K562 (cell line): ENCODE results near the gene PRKAG1. TPM values are rescaled to one million over a fixed set of nuclear protein-coding genes. Genes with fewer than 3 reads are reported as not detected.

Experiments used
- ATAC-seq: fragments of 200-7000 bp; cut with Tn5 transposase; 3 replicates; pipeline ENCODE4 v1.9.1; 2020; ENCODE audit warnings: moderate library complexity
- BruUV-seq: library from RNA; stranded (reverse); fragments of 400-500 nt; replicated peaks from 2 replicates; lab custom pipeline; 2021; lab: Mats Ljungman, UMichigan
- CTCF ChIA-PET: fragments of 300-600 bp; formaldehyde crosslinking; extraction: SDS; loops from one replicate; lab custom pipeline; 2021; ENCODE audit warnings: low intra/inter-chr PET ratio; lab: Yijun Ruan, JAX
- POLR2A ChIA-PET: fragments of 300-600, 350-650 bp; sonication (Branson Sonifier 250); formaldehyde crosslinking; extraction: SDS; loops from one replicate; lab custom pipeline; 2021; ENCODE audit warnings: antibody characterized with exemption, inconsistent platforms; lab: Yijun Ruan, JAX
- DNase-seq, 4 experiments: peaks; one replicate each; pipeline versions ENCODE4 v3.0.0 to v3.0.0-alpha.2; 2011 to 2018; ENCODE audit warnings: low spot score in 3 of 4, mixed read lengths in 3 of 4; ENCODE audit errors: extremely low read depth in 1 of 4
- FAIRE-seq: peaks from 2 replicates; lab custom pipeline; 2011; peaks lifted over from hg19 to GRCh38; lab: Jason Lieb, UNC
- H2AFZ ChIP-seq: 2 replicates; pipeline ENCODE4 v1.6.0; 2011; ENCODE audit warnings: low read depth, low read length, control low read depth, inconsistent platforms
- H3K27ac ChIP-seq: fragments of 200-600 bp; 3 replicates; pipeline ENCODE4 v1.8.0; 2011; ENCODE audit warnings: low read depth, mild to moderate bottlenecking, control low read depth, inconsistent platforms, low read length, moderate library complexity, mixed read lengths; ENCODE audit errors: extremely low read depth
- H3K27me3 ChIP-seq, 2 experiments: fragments of 300-600 bp in 1 of 2; 2 replicates in 1 of 2; 3 replicates in 1 of 2; pipeline versions ENCODE4 v1.6.0 to v1.8.0; 2011; ENCODE audit warnings: inconsistent platforms in 2 of 2, low read length in 2 of 2, mild to moderate bottlenecking in 1 of 2, mixed read lengths in 1 of 2, moderate library complexity in 1 of 2; ENCODE audit not compliant: control insufficient read depth in 2 of 2, insufficient read depth in 2 of 2
- H3K36me3 ChIP-seq: fragments of 300-600 bp; 3 replicates; pipeline ENCODE4 v1.8.0; 2011; ENCODE audit warnings: mild to moderate bottlenecking, low read length, inconsistent platforms; ENCODE audit not compliant: control insufficient read depth, insufficient read depth
- H3K4me1 ChIP-seq, 2 experiments: fragments of 200-600 bp in 1 of 2; replicated peaks in 1 of 2; 2 replicates in 1 of 2; 3 replicates in 1 of 2; pipeline versions ENCODE4 v1.5.1 to v1.8.0; 2011; ENCODE audit warnings: inconsistent platforms in 2 of 2, low read length in 2 of 2, mild to moderate bottlenecking in 1 of 2, mixed read lengths in 1 of 2, moderate library complexity in 1 of 2; ENCODE audit not compliant: control insufficient read depth in 2 of 2, insufficient read depth in 2 of 2
- H3K4me2 ChIP-seq: 2 replicates; pipeline ENCODE4 v1.6.1; 2011; ENCODE audit warnings: low read length, control low read depth, inconsistent platforms, mixed read lengths; ENCODE audit not compliant: insufficient read depth
- H3K4me3 ChIP-seq: fragments of 200-600 bp; sonication (generic), shearing (Covaris generic); 2 replicates; pipeline ENCODE4 v1.5.1; 2016; ENCODE audit warnings: control low read depth, inconsistent platforms
- H3K79me2 ChIP-seq: fragments of 200-600 bp; 3 replicates; pipeline ENCODE4 v1.8.0; 2011; ENCODE audit warnings: low read length, inconsistent platforms; ENCODE audit not compliant: control insufficient read depth, insufficient read depth
- H3K9ac ChIP-seq, 2 experiments: 2 replicates each; pipeline versions ENCODE4 v1.6.0 to v1.6.1; 2011; ENCODE audit warnings: low read depth in 2 of 2, low read length in 2 of 2, control low read depth in 1 of 2, inconsistent platforms in 1 of 2, mild to moderate bottlenecking in 1 of 2, mixed read lengths in 1 of 2; ENCODE audit not compliant: insufficient read depth in 1 of 2
- H3K9me1 ChIP-seq: one replicate; pipeline ENCODE4 v1.6.0; 2011; ENCODE audit warnings: inconsistent platforms, mild to moderate bottlenecking, low read length, moderate library complexity; ENCODE audit not compliant: control insufficient read depth, insufficient read depth
- H3K9me3 ChIP-seq: replicated peaks from 2 replicates; pipeline ENCODE4 v1.5.1; 2011; ENCODE audit warnings: low read depth, low read length, inconsistent platforms; ENCODE audit not compliant: control insufficient read depth, insufficient read depth
- H4K20me1 ChIP-seq: replicated peaks from 2 replicates; pipeline ENCODE4 v1.6.1; 2011; ENCODE audit warnings: low read length, inconsistent platforms, mixed read lengths; ENCODE audit not compliant: control insufficient read depth, insufficient read depth
- ARID1B ChIP-seq: fragments of 450-650 bp; IDR thresholded peaks from 2 replicates; pipeline ENCODE4 v1.6.1; 2016; ENCODE audit warnings: antibody characterized with exemption, mild to moderate bottlenecking, inconsistent platforms
- BCLAF1 ChIP-seq, 2 experiments: fragments of 450-650 bp in 1 of 2; IDR thresholded peaks; 2 replicates each; pipeline ENCODE4 v1.6.1; 2011 to 2017; ENCODE audit warnings: low read depth in 2 of 2, antibody characterized with exemption in 1 of 2, borderline replicate concordance in 1 of 2, low read length in 1 of 2, mild to moderate bottlenecking in 1 of 2, mixed read lengths in 1 of 2; ENCODE audit not compliant: control insufficient read depth in 1 of 2
- ELF4 ChIP-seq: fragments of 450-650 bp; formaldehyde crosslinking; IDR thresholded peaks from 2 replicates; pipeline ENCODE4 v1.4.0; 2022; ENCODE audit warnings: missing genetic modification characterization
- HDAC6 ChIP-seq: IDR thresholded peaks from 2 replicates; pipeline ENCODE4 v1.6.1; 2012; ENCODE audit warnings: low read depth, mild to moderate bottlenecking, control low read depth, inconsistent platforms, low read length, moderate library complexity
- HES1 ChIP-seq: fragments of 450-650 bp; IDR thresholded peaks from 2 replicates; pipeline ENCODE4 v1.6.1; 2016; ENCODE audit warnings: low read depth, mild to moderate bottlenecking, moderate library complexity
- KDM2B ChIP-seq: fragments of 250-450 bp; sonication (Bioruptor Pico); IDR thresholded peaks from 2 replicates; pipeline ENCODE4 v1.8.0; 2021; ENCODE audit warnings: mild to moderate bottlenecking, moderate library complexity
- NFIX ChIP-seq: fragments of 250-450 bp; sonication (Bioruptor Pico); IDR thresholded peaks from 2 replicates; pipeline ENCODE4 v1.4.0; 2020; ENCODE audit warnings: low read depth, mild to moderate bottlenecking, moderate library complexity
- RBM14 ChIP-seq: fragments of 200-400 bp; formaldehyde crosslinking; IDR thresholded peaks from 2 replicates; pipeline ENCODE4 v1.6.1; 2018; ENCODE audit warnings: low read depth, mild to moderate bottlenecking, low read length, moderate library complexity, borderline replicate concordance; ENCODE audit not compliant: insufficient read depth
- SP1 ChIP-seq: sonication (generic); formaldehyde crosslinking; IDR thresholded peaks from 2 replicates; pipeline ENCODE4 v1.8.1; 2022; ENCODE audit warnings: mild to moderate bottlenecking, missing genetic modification reagents
- YBX1 ChIP-seq: fragments of 450-650 bp; IDR thresholded peaks from 2 replicates; pipeline ENCODE4 v1.7.1; 2016; ENCODE audit warnings: mild to moderate bottlenecking
- ZNF197 ChIP-seq: fragments of 200-800 bp; sonication (Bioruptor generic); IDR thresholded peaks from 2 replicates; pipeline ENCODE4 v1.6.1; 2016; ENCODE audit warnings: low read depth, missing genetic modification characterization, missing compliant biosample characterization
- ZNF253 ChIP-seq: fragments of 250-450 bp; sonication (Bioruptor Pico); conservative IDR thresholded peaks from 2 replicates; pipeline ENCODE4 v1.6.1; 2021; ENCODE audit warnings: mild to moderate bottlenecking
- ZNF274 ChIP-seq: IDR thresholded peaks from 2 replicates; pipeline ENCODE4 v1.6.1; 2011; ENCODE audit warnings: low read depth, mild to moderate bottlenecking, low read length, moderate library complexity, borderline replicate concordance
- ZNF277 ChIP-seq: fragments of 250-450 bp; sonication (Bioruptor Pico); IDR thresholded peaks from 2 replicates; pipeline ENCODE4 v1.8.0; 2022; ENCODE audit warnings: inconsistent platforms, mild to moderate bottlenecking, moderate library complexity, borderline replicate concordance
- WGBS: fragments of 100-300 bp; shearing (Covaris generic); methylation state at CpG from one replicate; pipeline ENCODE4 v1.1.6; 2016; ENCODE audit warnings: low coverage, mixed read lengths; ENCODE audit not compliant: insufficient coverage; ENCODE audit errors: missing lambda C conversion rate; 5-methylcytosine and 5-hydroxymethylcytosine counted together
- in situ Hi-C: fragments of 300-500 bp; cut with MboI; formaldehyde crosslinking; loops from 4 replicates; pipeline ENCODE4 v1.15.0; 2018; ENCODE audit warnings: inconsistent platforms, mixed read lengths
- intact Hi-C: fragments of 100-400 bp; cut with micrococcal nuclease; formaldehyde crosslinking; loops from 2 replicates; pipeline ENCODE4 v1.14.2; 2022
- polyA plus RNA-seq, 8 experiments: library from polyadenylated mRNA; depleted of rRNA in 4 of 8; stranded (reverse) in 5 of 8; unstranded in 3 of 8; fragments of >200 nt; fragmentation: Nextera tagmentation in 2 of 8; fragmentation: Illumina TruSeq in 1 of 8; extraction: Ambion mirVana in 2 of 8; extraction: Trizol in 1 of 8; gene quantifications; 2 replicates each; pipeline versions ENCODE4 v1.2.1 to v1.2.3, GENCODE V29; 2011 to 2014; ENCODE audit warnings: inconsistent platforms in 1 of 8, missing spikeins in 1 of 8
- total RNA-seq, 7 experiments: library from RNA; depleted of rRNA in 6 of 7; stranded (reverse); fragments of >200 nt in 6 of 7; fragmentation: Illumina TruSeq in 2 of 7; extraction: Trizol in 2 of 7; gene quantifications; 2 replicates each; pipeline versions ENCODE4 v1.2.1 to v1.2.3, GENCODE V29; 2011 to 2021; ENCODE audit warnings: low replicate concordance in 1 of 7

PRKAG1 gene
- total and polyA plus RNA-seq, 9 of the 15 experiments (the other 6 are each of a cell fraction or from before 2014, with no cell fraction given): 51.1 to 126 (median 79.1) TPM

- POLR2A ChIA-PET: interaction anchor here (0.6 to 1.8 kb wide), 5 partner anchors 8 to 180 kb away, joined by 3 to 6 read pairs (median 4); no protein-coding TSS in a partner anchor
- Histone ChIP-seq H3K27me3 (peaks cover 44 to 59% of the 10 kb centered on the region in 2 experiments; a peak in 4 of 5 replicates), H3K27ac (no peak overlapping the region), H2AFZ (no peak overlapping the region), H3K9me1 (peaks cover 3% of the 10 kb centered on the region), H3K9ac (no peak overlapping the region), H3K79me2 (no peaks in the 10 kb centered on the region), H3K4me3 (no peak overlapping the region), H3K4me2 (no peak overlapping the region), H3K4me1 (peaks cover 6 to 42% of the 10 kb centered on the region in 2 experiments; a peak in 3 of 5 replicates), H3K36me3 (no peaks in the 10 kb centered on the region), H4K20me1 (no peaks in the 10 kb centered on the region; the same call in none of the 2 replicates), H3K9me3 (no peaks in the 10 kb centered on the region)
- 25% methylated on average over 50 of the region's 55 CpGs for WGBS
- BruUV-seq: no TSS peak
- no peak for DNase-seq
- in situ Hi-C loops: no loop called here
- intact Hi-C loops: loop anchor here (10.0 kb wide), 2 partner anchors 225 to 365 kb away; partner anchors contain the start of gene DNAJC22
- no peak for FAIRE-seq
- CTCF ChIA-PET: no interaction called here
- no peak for ATAC-seq
- no peak for TF ChIP-seq ARID1B
- no peak for TF ChIP-seq ZNF274
- no peak for TF ChIP-seq KDM2B
- TF ChIP-seq RBM14: no peak
- no peak for TF ChIP-seq SP1 (CRISPR knock-in tag)
- no peak for TF ChIP-seq BCLAF1 (IDR thresholded peaks at IDR 0.05; ENCODE audit: borderline replicate concordance in 1 of 2, control insufficient read depth in 1 of 2, low read depth in 2 of 2, low read length in 1 of 2)
- TF ChIP-seq HES1: no peak
- TF ChIP-seq HDAC6: no peak
- no peak for TF ChIP-seq ZNF277 (CRISPR knock-in tag)
- no peak for TF ChIP-seq NFIX (CRISPR knock-in tag)
- TF ChIP-seq ELF4 (CRISPR knock-in tag): no peak
- no peak for TF ChIP-seq ZNF197
- TF ChIP-seq ZNF253 (CRISPR knock-in tag): no peak
- TF ChIP-seq YBX1: no peak
These were observed 38.8 kb downstream of the PRKAG1 start for GRCh38 chr12:48979602-48980388.
